H1 (cell line): ENCODE data around the gene CCDC81. TPM values are rescaled to one million over a fixed set of nuclear protein-coding genes. Genes with fewer than 3 reads are reported as not detected.

Experiments
- SP4 ChIP-seq: IDR thresholded peaks from 2 replicates; pipeline ENCODE4 v1.6.1; 2012; ENCODE audit warnings: low read length, inconsistent platforms
- TAF1 ChIP-seq: IDR thresholded peaks from 2 replicates; pipeline ENCODE4 v1.6.1; 2011; ENCODE audit warnings: mild to moderate bottlenecking, low read depth, low read length
- TEAD4 ChIP-seq: IDR thresholded peaks from 2 replicates; pipeline ENCODE4 v1.6.1; 2012; ENCODE audit warnings: low read depth, low read length, inconsistent platforms, mixed read lengths
- polyA plus RNA-seq, 7 experiments: library from polyadenylated mRNA; depleted of rRNA in 3 of 7; stranded (reverse) in 5 of 7; unstranded in 2 of 7; fragments of >200 nt in 5 of 7; fragments of 200-250 nt in 2 of 7; gene quantifications; 1 replicate in 5 of 7; 2 replicates in 1 of 7; 4 replicates in 1 of 7; pipeline versions ENCODE4 v1.2.1 to v1.2.3, GENCODE V29; 2011 to 2013; ENCODE audit warnings: missing spikeins in 2 of 7, mixed read lengths in 2 of 7
- total RNA-seq: library from RNA; stranded (reverse); fragmentation: NEBNext Ultra II Directional; extraction: Animal tissue kit (Norgen Biotek cat#: 25700); gene quantifications from 2 replicates; pipeline ENCODE4 v1.2.1, GENCODE V29; 2021

The CCDC81 gene
- total and polyA plus RNA-seq, 2 of the 8 experiments (the other 6 are each of a cell fraction or from before 2014, with no cell fraction given), result 0.30 to 0.58 TPM

GRCh38 chr11:86459002-86459385 is 84.3 kb downstream of the CCDC81 start (continued):
- TF ChIP-seq TAF1, result no peak
- no peak for TF ChIP-seq SP4
- TF ChIP-seq TEAD4, result no peak
